ENCODE measurements around the gene ZRANB3.

GRCh38 chr2:135485441-135485840 lies 45.6 kb downstream of the ZRANB3 start:
- TF ChIP-seq YY1 (IDR thresholded peaks at IDR 0.05) (no peak), GABPA (IDR thresholded peaks at IDR 0.05 in 1 of 2, conservative IDR thresholded peaks at IDR 0.05 in 1 of 2) (no peak), SP1 (IDR thresholded peaks at IDR 0.05) (no peak)
- TF ChIP-seq, protein P1, sequence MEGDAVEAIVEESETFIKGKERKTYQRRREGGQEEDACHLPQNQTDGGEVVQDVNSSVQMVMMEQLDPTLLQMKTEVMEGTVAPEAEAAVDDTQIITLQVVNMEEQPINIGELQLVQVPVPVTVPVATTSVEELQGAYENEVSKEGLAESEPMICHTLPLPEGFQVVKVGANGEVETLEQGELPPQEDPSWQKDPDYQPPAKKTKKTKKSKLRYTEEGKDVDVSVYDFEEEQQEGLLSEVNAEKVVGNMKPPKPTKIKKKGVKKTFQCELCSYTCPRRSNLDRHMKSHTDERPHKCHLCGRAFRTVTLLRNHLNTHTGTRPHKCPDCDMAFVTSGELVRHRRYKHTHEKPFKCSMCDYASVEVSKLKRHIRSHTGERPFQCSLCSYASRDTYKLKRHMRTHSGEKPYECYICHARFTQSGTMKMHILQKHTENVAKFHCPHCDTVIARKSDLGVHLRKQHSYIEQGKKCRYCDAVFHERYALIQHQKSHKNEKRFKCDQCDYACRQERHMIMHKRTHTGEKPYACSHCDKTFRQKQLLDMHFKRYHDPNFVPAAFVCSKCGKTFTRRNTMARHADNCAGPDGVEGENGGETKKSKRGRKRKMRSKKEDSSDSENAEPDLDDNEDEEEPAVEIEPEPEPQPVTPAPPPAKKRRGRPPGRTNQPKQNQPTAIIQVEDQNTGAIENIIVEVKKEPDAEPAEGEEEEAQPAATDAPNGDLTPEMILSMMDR (IDR thresholded peaks at IDR 0.05; ENCODE audit: low read depth, low read length, missing input control): no peak

Data from liver (tissue), 3 donors.